ENCODE data around the gene CST2.
"Not testable (repeated sequence)": the region's sequence is repeated elsewhere in the genome, so short reads cannot be mapped to it uniquely, and the experiment has no call there.

CST2 gene

DNA sequence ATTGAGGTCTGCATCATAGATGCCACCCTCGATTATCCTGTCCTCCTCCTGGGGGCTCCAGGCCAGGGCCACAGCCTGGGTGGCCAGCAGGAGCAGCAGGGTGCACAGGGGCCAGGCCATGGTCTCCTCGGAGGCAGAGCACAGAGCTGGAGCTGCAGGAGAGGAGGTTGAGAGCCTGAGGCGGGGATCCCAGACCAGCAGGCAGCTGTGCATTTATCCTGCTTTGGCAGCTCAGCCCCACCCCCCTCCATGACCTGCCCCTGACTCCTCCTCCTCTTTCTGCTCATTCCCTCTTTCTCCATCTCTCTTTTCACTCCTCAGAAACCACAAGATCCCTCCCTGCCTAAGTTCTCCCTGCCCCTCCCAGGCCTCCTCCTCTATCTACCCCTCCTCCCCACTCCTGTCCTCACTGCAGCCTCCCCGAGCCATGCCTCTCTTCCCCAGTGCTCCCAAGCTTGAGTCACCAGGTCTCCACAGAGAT, at the start of gene CST2:
CST2 (minus strand) TSS at position 189 of the 481 bp plus-strand sequence; CDS start at position 120, 69 bp downstream.
- DNase-seq: no peak

DNA sequence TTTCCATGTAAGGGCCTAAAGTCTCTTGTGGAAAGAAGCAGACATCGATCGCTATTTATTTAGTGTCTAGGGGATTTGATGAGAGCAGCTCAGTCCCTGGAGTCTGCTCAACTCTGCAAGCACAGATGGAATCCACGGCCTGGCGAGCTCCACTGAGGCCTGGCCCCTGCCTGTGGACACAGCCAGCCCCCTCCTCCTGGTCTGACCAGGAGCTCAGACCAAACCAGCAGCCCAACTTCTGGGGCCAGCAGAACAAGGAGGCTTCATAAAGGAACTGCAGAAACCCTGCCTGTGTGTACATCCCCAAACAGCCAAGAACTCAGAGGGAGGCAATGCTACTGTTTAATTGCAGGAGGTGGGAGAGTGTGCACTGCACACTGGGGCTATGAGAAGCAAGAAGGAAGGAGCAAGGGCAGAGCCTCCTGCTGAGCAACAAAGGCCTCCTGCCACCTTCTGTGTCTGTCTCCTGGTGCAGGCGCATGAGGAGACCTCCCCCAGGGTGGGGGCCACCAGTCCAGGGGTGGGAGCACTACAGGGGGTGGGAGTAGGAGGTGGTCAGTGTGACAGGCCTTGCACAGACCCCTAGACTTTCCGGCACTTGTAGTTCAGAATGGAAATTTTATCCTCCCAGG, 49.2 kb upstream of the CST2 start:
- no peak for DNase-seq

DNA sequence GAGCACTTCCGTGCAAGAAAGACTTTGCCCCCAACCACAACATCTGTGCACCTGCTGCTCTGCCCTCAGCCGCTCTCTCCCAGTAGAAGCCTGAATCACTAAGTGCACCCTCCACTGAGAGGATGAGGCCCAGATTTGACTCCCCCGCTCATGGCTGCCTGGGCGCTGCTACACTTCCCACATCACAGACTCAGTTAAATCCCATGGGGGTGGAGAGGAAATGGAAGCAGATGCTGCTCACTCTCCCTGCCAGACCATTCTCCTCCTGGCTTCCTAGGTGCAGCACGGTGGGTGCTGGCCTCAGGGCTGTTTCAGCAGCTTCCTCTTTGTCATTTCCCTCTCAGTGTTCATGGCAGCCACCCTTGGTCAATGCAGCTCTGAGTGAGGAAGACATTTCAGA, 48.2 kb upstream of the CST2 start:
- no peak for DNase-seq

DNA sequence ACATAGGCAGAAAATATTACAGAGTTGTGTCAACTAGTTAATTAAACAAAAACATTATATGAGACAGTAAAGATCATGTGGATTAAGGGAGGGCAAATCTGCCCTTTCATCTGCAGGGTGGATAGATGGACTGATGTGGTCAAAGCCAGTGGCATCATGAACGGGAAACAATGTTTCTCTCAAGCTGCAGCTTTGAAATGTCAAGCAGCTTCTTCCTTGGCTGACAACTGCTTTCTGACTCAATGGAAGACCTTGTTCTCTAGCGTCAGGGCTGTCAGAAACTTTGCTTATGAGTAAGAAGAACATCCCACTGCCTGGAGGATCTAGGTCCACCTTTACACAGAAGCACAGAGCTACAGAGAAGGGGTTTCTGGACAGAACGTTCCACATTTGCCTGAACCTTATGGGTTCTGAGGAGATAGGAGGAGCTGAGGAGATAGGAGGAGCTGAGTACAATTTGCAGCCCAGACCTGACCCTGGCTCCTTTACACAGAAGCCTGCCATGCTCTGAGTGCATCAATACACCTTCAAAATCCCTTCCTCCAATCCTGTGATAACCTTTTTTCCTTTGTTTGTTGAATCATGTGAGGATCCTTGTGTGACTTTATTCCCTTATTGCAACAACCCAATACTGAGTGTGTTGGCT, 47.0 kb upstream of the CST2 start:
- DNase-seq: no peak

- no peak for DNase-seq
Observed at GRCh38 chr20:23872065-23872464, 45.5 kb upstream of the CST2 start.

DNA sequence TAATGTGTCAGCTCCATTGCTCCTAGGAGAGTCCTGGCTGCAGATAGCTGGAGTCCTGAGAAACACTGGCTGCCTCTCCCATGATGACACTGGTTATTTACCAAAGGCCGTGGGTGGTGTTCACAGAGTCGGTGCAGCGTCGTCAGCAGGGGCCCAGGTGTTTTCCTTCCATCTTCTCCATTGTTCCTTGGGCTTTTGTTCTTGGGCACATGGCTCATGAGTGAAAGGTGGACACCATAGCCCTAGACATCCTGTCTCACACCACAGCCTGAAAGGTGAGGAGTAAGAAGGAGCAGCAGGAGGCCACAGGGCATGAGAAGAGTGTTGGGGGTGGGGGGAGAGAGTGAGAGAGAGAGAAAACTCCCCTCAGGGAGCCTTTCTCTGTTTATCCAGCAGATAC, 43.9 kb upstream of the CST2 start:
- no peak for DNase-seq

- DNase-seq: no peak
Observed at GRCh38 chr20:23869520-23869919, 43.0 kb upstream of the CST2 start.

- DNase-seq: no peak
Observed at GRCh38 chr20:23868321-23868720, 41.8 kb upstream of the CST2 start.

DNA sequence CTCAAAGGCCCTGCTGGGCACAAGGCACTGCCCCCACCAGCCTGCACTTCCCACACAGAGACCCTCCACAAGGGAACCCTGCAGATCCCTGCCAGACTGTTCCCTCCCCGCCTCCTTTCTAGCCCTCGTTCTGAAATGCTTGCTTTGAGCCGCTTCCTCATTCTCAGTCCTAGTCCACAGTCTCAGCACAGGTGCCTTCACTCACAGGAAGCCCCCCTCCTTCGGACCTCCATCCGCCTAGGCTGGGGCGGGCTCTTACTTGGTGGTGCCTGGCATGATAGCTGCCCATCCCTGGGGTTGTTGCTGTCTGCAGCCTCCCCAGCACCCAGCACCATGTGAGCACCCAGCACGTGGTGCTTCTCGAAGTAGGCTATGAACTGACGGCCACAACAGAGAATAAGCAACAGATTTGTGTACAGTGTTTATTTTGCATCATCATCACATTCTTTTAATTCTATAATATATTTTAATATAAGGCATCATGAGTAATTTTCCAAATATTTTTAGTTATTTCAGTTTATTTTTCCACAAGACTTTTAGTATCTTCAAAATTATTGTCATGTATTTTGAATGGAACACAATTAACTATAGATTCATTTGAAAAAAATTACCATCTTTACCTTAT, 40.7 kb upstream of the CST2 start:
- DNase-seq: no peak

- not testable (repeated sequence) for DNase-seq
Observed at GRCh38 chr20:23860771-23861170, 34.2 kb upstream of the CST2 start.

- DNase-seq: no peak
Observed at GRCh38 chr20:23857962-23858595, 31.6 kb upstream of the CST2 start.

GRCh38 chr20:23856736-23857135, 30.2 kb upstream of the CST2 start:
- no peak for DNase-seq

- DNase-seq: no peak
Observed at GRCh38 chr20:23856226-23856625, 29.7 kb upstream of the CST2 start.

DNA sequence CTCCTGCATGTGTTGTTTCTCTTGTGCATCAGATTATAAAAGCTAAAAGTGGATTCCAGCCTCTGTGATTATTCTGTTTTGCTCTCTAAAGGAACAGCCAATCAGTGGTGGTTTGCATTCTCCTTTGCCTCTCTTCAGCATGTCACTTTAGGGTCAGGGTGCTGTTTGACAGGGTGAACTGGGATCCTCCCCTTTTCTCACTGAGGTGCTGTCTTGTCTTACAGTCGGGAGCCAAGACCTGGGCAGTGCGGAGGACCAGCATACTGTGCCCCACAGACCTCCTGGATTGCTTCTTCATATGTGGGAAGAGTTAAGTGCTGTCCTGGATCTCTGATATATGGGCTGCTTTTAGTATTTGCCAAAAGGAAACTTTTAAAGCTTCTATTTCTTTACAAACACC, 15.2 kb upstream of the CST2 start:
- no peak for DNase-seq

DNA sequence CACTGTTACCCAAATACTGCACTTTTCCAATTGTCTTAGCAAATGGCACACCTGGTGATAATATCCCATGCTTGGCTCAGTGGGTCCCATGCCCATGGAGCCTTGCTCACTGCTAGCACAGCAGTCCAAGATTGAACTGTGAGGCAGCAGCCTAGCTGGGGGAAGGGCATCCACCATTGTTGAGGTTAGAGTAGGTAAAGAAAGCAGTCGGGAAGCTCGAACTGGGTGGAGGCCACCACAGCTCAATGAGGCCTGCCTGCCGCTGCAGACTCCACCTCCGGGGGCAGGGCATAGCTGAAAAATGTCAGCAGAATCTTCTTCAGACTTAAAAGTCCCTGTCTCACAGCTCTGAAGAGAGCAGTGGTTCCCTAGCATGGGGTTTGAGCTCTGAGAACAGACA, 9.2 kb upstream of the CST2 start:
- DNase-seq: no peak

GRCh38 chr20:23832775-23833513, 6.4 kb upstream of the CST2 start:
- DNase-seq: no peak

DNA sequence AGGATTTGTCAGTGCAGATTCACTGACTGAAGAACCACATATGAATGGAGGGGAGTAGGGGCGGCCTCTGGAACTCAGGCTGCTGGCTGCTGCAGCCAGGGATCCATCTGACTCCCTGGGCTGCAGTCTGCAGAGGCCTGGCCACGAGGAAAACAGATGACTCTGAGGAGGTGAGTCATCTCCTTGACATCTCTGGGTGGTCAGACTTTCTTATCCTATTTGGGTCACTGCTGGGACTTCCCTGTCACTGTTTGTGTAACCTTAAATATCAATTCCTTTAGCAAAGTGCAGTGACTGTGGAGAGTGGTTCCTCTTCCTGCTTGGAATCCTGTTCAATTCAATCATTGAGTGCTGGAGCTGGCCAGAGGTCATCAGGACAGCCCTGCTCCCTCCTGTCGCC, 5.4 kb upstream of the CST2 start:
- DNase-seq: not testable (repeated sequence)

DNA sequence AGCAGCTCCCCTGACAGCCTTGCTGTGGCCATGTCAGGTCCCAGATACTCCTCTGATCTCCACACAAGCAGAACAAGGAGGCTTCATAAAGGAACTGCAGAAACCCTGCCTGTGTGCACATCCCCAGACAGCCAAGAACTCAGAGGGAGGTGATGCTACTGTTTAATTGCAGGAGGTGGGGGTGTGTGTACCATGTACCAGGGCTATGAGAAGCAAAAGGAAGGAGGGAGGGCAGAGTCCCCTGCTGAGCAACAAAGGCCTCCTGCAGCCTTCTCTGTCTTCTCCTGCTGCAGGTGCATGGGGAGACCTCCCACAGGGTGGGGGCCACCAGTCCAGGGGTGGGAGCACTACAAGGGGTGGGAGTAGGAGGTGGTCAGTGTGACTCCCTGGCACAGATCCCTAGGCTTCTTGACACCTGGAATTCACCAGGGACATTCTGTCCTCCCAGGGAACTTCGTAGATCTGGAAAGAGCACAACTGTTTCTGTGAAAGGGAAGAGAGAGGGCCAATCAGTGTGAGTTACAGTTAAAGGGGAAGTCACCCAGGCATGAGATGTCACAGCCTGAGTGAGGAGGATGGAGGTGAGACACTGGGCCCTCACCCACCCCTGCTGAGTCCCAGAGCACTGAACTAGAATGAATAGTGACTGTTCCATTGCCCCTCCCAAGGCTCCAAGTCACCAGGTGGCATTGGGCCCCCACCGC, 2.8 kb downstream of the CST2 start:
- DNase-seq: no peak

DNA sequence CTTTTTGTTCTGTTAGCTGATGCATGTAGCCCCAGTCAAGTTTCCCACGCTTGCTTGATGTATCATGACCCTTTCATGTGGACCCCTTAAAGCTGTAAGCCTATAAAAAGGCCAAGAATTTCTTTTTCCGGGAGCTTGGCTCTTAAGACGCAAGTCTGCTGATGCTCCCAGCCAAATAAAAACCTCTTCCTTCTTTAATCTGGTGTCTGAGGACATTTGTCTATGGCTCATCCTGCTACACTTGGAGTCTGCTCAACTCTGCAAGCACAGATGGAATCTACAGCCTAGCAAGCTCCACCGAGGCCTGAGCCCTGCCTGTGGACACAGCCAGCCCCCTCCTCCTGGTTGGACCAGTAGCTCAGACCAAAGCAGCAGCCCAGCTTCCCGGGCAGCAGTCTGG, 3.4 kb downstream of the CST2 start:
- no peak for DNase-seq

DNA sequence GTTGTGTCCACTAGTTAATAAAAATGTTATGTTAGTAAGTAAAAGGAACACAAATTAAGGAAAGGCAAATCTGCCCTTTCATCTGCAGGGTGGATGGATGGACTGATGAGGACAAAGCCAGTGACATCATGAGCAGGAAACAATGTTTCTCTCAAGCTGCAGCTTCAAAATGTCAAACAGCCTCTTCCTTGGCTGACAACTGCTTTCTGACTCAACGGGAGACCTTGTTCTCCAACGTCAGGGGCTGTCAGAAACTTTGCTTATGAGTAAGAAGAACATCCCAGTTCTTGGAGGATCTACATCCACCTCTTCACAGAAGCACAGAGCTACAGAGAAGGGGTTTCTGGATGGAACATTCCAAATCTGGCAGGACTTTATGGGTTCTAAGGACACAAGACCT, 6.0 kb downstream of the CST2 start:
- no peak for DNase-seq

GRCh38 chr20:23811559-23811958, 15.0 kb downstream of the CST2 start:
- not testable (repeated sequence) for DNase-seq

GRCh38 chr20:23810349-23810748, 16.2 kb downstream of the CST2 start:
- not testable (repeated sequence) for DNase-seq
